MCF 10A (cell line): ENCODE data around the gene HAAO. TPM values are rescaled to one million over a fixed set of nuclear protein-coding genes. Genes with fewer than 3 reads are reported as not detected.

ENCODE experiments used
- BruUV-seq: library from RNA; stranded (reverse); fragments of 400-500 nt; replicated peaks from 2 replicates; lab custom pipeline; 2021; lab: Mats Ljungman, UMichigan
- CTCF ChIA-PET: fragments of 300-600 bp; sonication (Branson Sonifier 250); formaldehyde crosslinking; extraction: SDS; loops from one replicate; lab custom pipeline; 2021; ENCODE audit warnings: antibody characterized with exemption, inconsistent platforms; lab: Yijun Ruan, JAX
- POLR2A ChIA-PET: fragments of 300-600, 350-650 bp; sonication (Branson Sonifier 250); formaldehyde crosslinking; extraction: SDS; loops from one replicate; lab custom pipeline; 2020; ENCODE audit warnings: antibody characterized with exemption, inconsistent platforms; lab: Yijun Ruan, JAX
- DNase-seq: peaks from one replicate; pipeline ENCODE4 v3.0.0-alpha.2; 2018; ENCODE audit not compliant: unreplicated experiment
- H3K27ac Mint-ChIP-seq: one replicate; pipeline ENCODE4 v1.8.0; 2022; ENCODE audit warnings: mild to moderate bottlenecking, low read depth, mixed read lengths; ENCODE audit not compliant: unreplicated experiment
- H3K27me3 Mint-ChIP-seq: one replicate; pipeline ENCODE4 v1.8.0; 2022; ENCODE audit warnings: mixed read lengths; ENCODE audit not compliant: insufficient read depth, unreplicated experiment
- H3K36me3 Mint-ChIP-seq: one replicate; pipeline ENCODE4 v1.8.0; 2022; ENCODE audit warnings: mild to moderate bottlenecking, moderate library complexity, mixed read lengths; ENCODE audit not compliant: insufficient read depth, unreplicated experiment
- H3K4me1 Mint-ChIP-seq: one replicate; pipeline ENCODE4 v1.8.0; 2022; ENCODE audit warnings: mixed read lengths; ENCODE audit not compliant: insufficient read depth, unreplicated experiment
- H3K4me3 Mint-ChIP-seq: one replicate; pipeline ENCODE4 v1.8.0; 2022; ENCODE audit warnings: mild to moderate bottlenecking, moderate library complexity, mixed read lengths; ENCODE audit not compliant: unreplicated experiment
- H3K9me3 Mint-ChIP-seq: one replicate; pipeline ENCODE4 v1.8.0; 2022; ENCODE audit warnings: mixed read lengths; ENCODE audit not compliant: unreplicated experiment
- intact Hi-C: fragments of 100-400 bp; cut with micrococcal nuclease; formaldehyde crosslinking; loops from 2 replicates; pipeline ENCODE4 v1.14.1; 2022
- total RNA-seq: library from RNA; stranded (reverse); gene quantifications from 2 replicates; pipeline ENCODE4 v1.2.3, GENCODE V29; 2022
- TF ChIP-seq, protein P1 (sequence below): fragments of 200-600 bp; IDR thresholded peaks from one replicate; pipeline ENCODE4 v1.8.0; 2022; ENCODE audit warnings: antibody characterized with exemption, mild to moderate bottlenecking; ENCODE audit not compliant: unreplicated experiment

The HAAO gene
- total RNA-seq, 1 experiment from 2014 or later = not detected

DNA sequence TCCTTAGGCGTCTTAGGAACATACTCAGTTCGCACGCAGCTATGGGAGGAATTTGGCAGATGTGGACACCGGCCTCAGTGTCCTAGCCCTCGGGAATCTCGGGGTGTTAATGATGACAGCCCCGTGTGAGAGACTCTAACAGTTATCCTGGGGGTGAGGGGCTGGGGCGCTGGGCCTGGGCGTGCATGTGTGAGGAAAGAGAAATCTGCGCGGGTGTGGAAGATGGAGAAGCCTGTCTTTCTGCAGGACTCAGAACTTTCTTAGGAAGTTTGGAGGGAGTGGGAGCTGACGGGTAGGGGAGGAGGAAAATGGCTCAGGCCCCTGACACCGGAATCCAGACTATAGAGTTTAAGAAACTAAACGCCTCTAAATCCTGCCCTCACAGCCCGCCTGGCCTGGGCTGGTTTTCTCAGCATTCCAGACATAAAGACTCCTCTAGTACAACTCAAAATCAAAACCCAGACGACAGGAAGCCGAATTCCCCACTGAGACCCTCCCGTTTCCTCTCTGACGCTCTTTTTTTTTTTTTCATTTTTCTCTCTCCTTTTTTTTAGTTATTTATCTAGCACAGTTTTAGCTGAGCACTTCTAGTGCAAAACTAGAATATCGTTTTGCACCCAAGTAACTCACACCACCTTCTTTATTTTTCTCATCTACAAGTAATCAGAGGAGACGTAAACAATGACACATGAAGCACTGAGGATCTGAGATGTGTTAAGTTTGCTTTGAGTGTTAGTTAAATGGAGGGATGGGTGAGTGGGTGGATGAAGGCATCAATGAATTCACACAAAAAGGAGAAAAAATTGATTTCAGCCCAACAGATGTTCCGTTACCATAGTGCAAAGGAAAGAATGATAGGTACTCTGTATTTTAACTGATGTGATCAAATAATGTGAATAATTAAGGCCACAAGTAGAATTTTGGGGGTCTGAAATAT is 1.2 kb upstream of the HAAO start:
- Mint-ChIP-seq H3K27ac (no peak overlapping the region), H3K36me3 (no peaks in the 10 kb centered on the region), H3K4me1 (peaks cover 13% of the 10 kb centered on the region), H3K27me3 (no peaks in the 10 kb centered on the region), H3K4me3 (no peak overlapping the region), H3K9me3 (no peaks in the 10 kb centered on the region)
- DNase-seq = no peak
- POLR2A ChIA-PET = no interaction called here
- intact Hi-C loops = no loop called here
- CTCF ChIA-PET = interaction anchor here (0.7 kb wide), 1 partner anchor 698 kb away, joined by 3 read pairs; no protein-coding TSS in a partner anchor
- BruUV-seq = no TSS peak
- TF ChIP-seq, protein P1, sequence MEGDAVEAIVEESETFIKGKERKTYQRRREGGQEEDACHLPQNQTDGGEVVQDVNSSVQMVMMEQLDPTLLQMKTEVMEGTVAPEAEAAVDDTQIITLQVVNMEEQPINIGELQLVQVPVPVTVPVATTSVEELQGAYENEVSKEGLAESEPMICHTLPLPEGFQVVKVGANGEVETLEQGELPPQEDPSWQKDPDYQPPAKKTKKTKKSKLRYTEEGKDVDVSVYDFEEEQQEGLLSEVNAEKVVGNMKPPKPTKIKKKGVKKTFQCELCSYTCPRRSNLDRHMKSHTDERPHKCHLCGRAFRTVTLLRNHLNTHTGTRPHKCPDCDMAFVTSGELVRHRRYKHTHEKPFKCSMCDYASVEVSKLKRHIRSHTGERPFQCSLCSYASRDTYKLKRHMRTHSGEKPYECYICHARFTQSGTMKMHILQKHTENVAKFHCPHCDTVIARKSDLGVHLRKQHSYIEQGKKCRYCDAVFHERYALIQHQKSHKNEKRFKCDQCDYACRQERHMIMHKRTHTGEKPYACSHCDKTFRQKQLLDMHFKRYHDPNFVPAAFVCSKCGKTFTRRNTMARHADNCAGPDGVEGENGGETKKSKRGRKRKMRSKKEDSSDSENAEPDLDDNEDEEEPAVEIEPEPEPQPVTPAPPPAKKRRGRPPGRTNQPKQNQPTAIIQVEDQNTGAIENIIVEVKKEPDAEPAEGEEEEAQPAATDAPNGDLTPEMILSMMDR = no peak

DNA sequence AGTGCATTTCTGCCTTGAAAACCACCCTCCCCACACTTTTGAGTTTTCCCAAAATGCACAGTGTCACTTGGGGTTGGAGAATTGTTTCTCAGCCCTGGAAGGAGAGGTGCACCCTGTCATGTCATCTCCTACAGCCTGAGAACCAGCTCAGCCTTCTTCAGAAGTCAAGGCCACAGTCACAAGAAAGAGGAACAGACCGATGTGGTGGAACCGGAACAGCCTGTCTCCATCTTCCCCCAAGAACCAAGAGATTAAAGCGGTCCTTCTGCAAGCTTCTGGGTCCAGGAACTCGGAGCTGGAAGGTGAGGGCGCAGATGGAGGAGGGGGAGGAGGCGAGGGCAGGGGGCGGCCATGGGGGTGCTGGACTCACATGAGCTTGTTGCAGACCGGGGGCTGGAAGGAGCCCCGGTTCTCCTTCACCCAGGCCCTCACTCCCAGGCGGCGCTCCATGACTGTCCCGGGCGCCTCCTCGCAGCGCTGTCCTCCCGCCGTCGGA is 248 bp downstream of the HAAO start:
- Mint-ChIP-seq H3K36me3 (no peaks in the 10 kb centered on the region), H3K27ac (no peak overlapping the region), H3K27me3 (no peaks in the 10 kb centered on the region), H3K9me3 (no peaks in the 10 kb centered on the region), H3K4me3 (no peak overlapping the region), H3K4me1 (peaks cover 13% of the 10 kb centered on the region)
- ChIA-PET POLR2A (no interaction called here), CTCF (no interaction called here)
- TF ChIP-seq, protein P1 = no peak
- no TSS peak for BruUV-seq
- no peak for DNase-seq
- intact Hi-C loops = no loop called here

DNA sequence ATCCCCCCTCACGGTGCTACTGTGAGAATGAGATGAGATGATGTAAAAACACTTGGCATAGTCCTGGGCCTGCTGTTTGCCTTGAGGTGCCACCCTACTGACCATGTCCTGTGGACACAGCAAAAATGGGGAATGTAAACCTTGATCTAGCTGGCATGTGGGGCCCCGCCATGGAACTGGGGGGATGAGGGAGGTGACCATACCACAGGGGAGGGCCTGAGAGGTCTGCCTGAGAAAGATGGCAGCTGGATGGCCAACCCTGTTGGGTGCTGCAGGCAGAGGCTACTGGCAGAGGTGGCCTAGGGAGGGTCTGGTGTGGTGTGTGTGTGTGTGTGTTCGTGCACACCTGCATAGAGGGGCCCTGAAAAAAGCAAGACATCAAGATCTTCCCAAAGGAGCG is 777 bp downstream of the HAAO start:
- intact Hi-C loops = no loop called here
- TF ChIP-seq, protein P1 = no peak
- ChIA-PET POLR2A (no interaction called here), CTCF (no interaction called here)
- no peak overlapping the region for H3K27ac Mint-ChIP-seq
- no peaks in the 10 kb centered on the region for H3K27me3 Mint-ChIP-seq
- BruUV-seq = no TSS peak
- DNase-seq = no peak
- H3K4me3 Mint-ChIP-seq = no peak overlapping the region
- no peaks in the 10 kb centered on the region for H3K36me3 Mint-ChIP-seq
- H3K4me1 Mint-ChIP-seq = peaks cover 12% of the 10 kb centered on the region
- H3K9me3 Mint-ChIP-seq = no peaks in the 10 kb centered on the region

DNA sequence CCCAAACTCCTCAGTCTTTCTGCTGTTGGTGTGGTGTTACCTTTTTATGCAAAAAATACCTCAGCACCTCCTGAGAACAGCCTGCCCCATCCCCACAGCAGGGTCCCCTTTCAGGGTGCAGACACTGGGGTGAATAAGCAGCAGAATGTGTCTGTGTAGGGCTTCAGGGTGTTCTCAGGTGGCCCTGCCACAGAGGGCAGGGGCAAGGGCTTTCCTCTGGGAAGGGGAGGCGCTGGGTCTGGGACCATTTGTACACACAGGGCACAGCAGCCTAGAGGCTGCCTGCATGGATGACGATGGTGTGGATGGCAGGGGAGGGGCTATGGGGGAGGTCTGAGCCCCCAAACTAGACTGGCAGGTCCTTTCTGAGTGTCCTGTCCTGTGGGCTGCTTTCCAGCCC is 2.6 kb downstream of the HAAO start:
- BruUV-seq = no TSS peak
- H3K27ac Mint-ChIP-seq = no peak overlapping the region
- H3K4me3 Mint-ChIP-seq = no peak overlapping the region
- ChIA-PET POLR2A (no interaction called here), CTCF (no interaction called here)
- intact Hi-C loops = no loop called here
- no peaks in the 10 kb centered on the region for H3K36me3 Mint-ChIP-seq
- no peak for DNase-seq
- no peaks in the 10 kb centered on the region for H3K27me3 Mint-ChIP-seq
- no peaks in the 10 kb centered on the region for H3K9me3 Mint-ChIP-seq
- H3K4me1 Mint-ChIP-seq = no peaks in the 10 kb centered on the region
- TF ChIP-seq, protein P1 = no peak
